ENCODE data around the gene VIPR2. TPM values are rescaled to one million over a fixed set of nuclear protein-coding genes. Genes with fewer than 3 reads are reported as not detected.

Gene VIPR2
- total RNA-seq, 4 donors from 2014 or later, result 9.3 to 16.6 (median 12.1) TPM

DNA sequence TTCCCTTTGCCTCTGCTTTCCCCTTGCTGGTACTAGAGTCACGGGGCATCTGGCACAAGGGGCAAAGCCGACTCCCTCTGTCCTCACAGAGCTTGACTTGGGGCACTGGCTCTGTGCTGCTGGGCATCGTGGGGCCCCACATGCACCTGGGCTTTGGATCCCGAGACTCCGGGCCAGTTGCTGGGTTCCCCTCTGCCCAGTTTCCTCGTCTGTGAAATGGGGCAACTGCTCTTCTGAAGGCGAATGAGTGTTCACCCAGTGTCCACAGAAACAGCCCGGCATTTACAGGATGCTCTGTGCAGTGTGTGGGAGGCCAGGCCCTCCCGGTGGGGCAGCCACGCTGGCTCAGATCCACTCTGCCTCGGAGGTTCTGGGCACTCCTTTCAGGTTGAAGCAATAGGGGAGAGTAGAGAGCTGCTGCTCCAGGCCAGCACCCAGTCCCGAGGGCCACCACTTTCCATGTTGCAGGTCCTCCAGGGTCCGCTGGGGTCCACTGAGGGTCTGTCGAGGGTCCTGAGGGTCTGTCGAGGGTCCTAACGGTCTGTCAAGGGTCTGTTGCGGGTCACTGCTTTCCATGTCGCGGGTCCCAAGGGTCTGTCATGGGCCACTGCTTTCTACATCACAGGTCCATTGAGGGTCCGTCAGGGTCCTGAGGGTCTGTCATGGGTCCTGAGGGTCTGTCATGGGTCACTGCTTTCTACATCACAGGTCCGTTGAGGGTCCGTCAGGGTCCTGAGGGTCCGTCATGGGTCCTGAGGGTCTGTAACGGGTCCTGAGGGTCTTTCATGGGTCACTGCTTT lies 103.6 kb downstream of the VIPR2 start:
- Histone ChIP-seq H3K4me1 (peaks cover 0 to 10% (median 2%) of the 10 kb centered on the region in 4 donors), H3K4me3 (no peak overlapping the region), H3K27me3 (peaks cover 0 to 12% (median 0%) of the 10 kb centered on the region in 4 donors), H3K36me3 (peaks cover 0 to 17% (median 3%) of the 10 kb centered on the region in 4 donors), H3K27ac (replicated peaks in 1 of 4) (no peak overlapping the region), H3K9me3 (peaks cover 0 to 3% (median 0%) of the 10 kb centered on the region in 4 donors)
- intact Hi-C loops (cut with DNase I), result no loop called here
- WGBS, result 90% methylated on average over 17 of the region's 24 CpGs
- peak; percentile 87 for DNase-seq (ENCODE audit: extremely low spot score)
- TF ChIP-seq, protein P1, sequence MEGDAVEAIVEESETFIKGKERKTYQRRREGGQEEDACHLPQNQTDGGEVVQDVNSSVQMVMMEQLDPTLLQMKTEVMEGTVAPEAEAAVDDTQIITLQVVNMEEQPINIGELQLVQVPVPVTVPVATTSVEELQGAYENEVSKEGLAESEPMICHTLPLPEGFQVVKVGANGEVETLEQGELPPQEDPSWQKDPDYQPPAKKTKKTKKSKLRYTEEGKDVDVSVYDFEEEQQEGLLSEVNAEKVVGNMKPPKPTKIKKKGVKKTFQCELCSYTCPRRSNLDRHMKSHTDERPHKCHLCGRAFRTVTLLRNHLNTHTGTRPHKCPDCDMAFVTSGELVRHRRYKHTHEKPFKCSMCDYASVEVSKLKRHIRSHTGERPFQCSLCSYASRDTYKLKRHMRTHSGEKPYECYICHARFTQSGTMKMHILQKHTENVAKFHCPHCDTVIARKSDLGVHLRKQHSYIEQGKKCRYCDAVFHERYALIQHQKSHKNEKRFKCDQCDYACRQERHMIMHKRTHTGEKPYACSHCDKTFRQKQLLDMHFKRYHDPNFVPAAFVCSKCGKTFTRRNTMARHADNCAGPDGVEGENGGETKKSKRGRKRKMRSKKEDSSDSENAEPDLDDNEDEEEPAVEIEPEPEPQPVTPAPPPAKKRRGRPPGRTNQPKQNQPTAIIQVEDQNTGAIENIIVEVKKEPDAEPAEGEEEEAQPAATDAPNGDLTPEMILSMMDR (IDR thresholded peaks at IDR 0.05), result no peak
- TF ChIP-seq POLR2A (IDR thresholded peaks at IDR 0.05; ENCODE audit: low read depth) (no peak), EP300 (IDR thresholded peaks at IDR 0.05) (no peak), POLR2AphosphoS5 (IDR thresholded peaks at IDR 0.05) (no peak)

DNA sequence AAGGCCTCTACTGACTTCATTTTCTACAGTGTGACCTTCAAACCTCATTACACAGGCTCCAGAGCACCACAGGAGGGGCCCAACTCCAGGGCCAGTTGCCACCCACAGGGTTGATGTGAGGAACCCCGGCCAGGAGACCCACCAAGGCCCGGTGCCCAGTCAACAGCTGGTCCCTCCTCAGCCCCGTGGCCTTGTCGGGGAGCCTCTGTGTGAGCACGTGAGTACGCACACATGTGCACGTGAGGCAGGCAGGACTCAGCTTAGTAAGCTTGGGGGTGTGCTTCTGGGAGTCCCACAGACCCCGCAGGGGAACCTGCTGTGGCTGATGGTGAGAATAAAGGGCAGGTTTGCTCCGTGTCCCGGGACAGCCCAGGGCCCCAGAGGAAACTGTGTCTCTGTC lies 104.5 kb downstream of the VIPR2 start:
- 100% methylated on average over 1 of the region's 10 CpGs for WGBS
- intact Hi-C loops (cut with DNase I), result no loop called here
- no peak for TF ChIP-seq POLR2A (IDR thresholded peaks at IDR 0.05; ENCODE audit: low read depth)
- TF ChIP-seq, protein P1 (IDR thresholded peaks at IDR 0.05), result no peak
- no peak for TF ChIP-seq POLR2AphosphoS5 (IDR thresholded peaks at IDR 0.05)
- TF ChIP-seq EP300 (IDR thresholded peaks at IDR 0.05), result no peak

DNA sequence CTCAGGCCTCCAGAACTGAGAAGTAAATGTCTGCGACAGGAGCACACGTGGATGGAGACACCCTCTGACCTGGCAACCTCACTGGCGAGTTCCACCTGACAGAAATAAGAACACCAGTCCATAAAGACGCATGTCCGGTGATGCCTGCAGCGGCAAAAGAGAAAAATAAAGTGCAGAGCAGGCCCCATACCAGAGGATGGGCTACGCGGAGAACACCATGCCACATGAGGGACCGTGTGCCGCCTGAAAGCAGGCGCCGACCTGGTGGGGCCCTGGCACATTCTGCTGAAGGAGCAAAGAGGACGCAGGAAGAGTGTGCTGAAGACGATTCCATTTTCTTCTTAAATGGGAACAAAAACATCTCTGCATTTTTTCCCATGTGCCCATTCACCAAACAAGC lies 105.0 kb downstream of the VIPR2 start:
- no peak for TF ChIP-seq POLR2AphosphoS5 (IDR thresholded peaks at IDR 0.05)
- no peak for TF ChIP-seq EP300 (IDR thresholded peaks at IDR 0.05)
- no peak for TF ChIP-seq POLR2A (IDR thresholded peaks at IDR 0.05; ENCODE audit: low read depth)
- Histone ChIP-seq H3K27ac (replicated peaks in 1 of 4) (no peak overlapping the region), H3K36me3 (peaks cover 0 to 29% (median 6%) of the 10 kb centered on the region in 4 donors), H3K4me3 (no peak overlapping the region), H3K4me1 (peaks cover 0 to 10% (median 2%) of the 10 kb centered on the region in 4 donors), H3K27me3 (peaks cover 0 to 12% (median 0%) of the 10 kb centered on the region in 4 donors), H3K9me3 (peaks cover 0 to 3% (median 0%) of the 10 kb centered on the region in 4 donors)
- WGBS, result 93% methylated on average over 14 of the region's 14 CpGs
- DNase-seq (ENCODE audit: extremely low spot score), result no peak
- intact Hi-C loops (cut with DNase I), result loop anchor here (10.0 kb wide), 1 partner anchor 105 kb away; the partner anchor contains the start of gene VIPR2

More for the DNA sequence above, 104.5 kb downstream of the VIPR2 start:
- peaks cover 0 to 3% (median 0%) of the 10 kb centered on the region in 4 donors for H3K9me3 ChIP-seq
- peaks cover 0 to 12% (median 0%) of the 10 kb centered on the region in 4 donors for H3K27me3 ChIP-seq
- H3K27ac ChIP-seq (replicated peaks in 1 of 4), result no peak overlapping the region
- peaks cover 0 to 24% (median 5%) of the 10 kb centered on the region in 4 donors for H3K36me3 ChIP-seq
- H3K4me3 ChIP-seq, result no peak overlapping the region
- peaks cover 0 to 10% (median 2%) of the 10 kb centered on the region in 4 donors for H3K4me1 ChIP-seq
- DNase-seq (ENCODE audit: extremely low spot score), result no peak

DNA sequence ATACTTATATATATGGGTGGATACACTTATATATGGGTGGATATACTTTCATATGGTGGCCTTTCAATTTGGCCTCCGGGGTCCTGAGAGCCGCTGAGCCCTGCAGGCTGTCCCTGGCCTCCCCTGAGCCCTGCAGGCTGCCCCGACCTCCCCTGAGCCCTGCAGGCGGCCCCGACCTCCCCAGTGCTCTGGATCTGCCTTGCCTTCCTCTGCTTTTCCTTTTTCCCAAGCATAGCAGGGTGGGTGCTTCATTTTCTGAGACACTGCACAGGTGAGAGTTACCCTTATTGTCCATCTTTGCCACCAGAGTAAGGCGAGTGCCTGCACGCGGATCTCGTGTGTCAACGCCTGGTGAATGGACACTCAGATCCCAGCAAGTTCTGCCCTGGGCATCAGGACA lies 106.6 kb downstream of the VIPR2 start:
- Histone ChIP-seq H3K27ac (replicated peaks in 1 of 4) (no peak overlapping the region), H3K27me3 (peaks cover 0 to 12% (median 0%) of the 10 kb centered on the region in 4 donors), H3K4me3 (no peak overlapping the region), H3K36me3 (peaks cover 0 to 40% (median 9%) of the 10 kb centered on the region in 4 donors), H3K9me3 (no peaks in the 10 kb centered on the region), H3K4me1 (peaks cover 0 to 10% (median 2%) of the 10 kb centered on the region in 4 donors)
- TF ChIP-seq, protein P1 (IDR thresholded peaks at IDR 0.05), result no peak
- no peak for TF ChIP-seq EP300 (IDR thresholded peaks at IDR 0.05)
- no peak for TF ChIP-seq POLR2A (IDR thresholded peaks at IDR 0.05; ENCODE audit: low read depth)
- no peak for TF ChIP-seq POLR2AphosphoS5 (IDR thresholded peaks at IDR 0.05)
- 82% methylated on average over 10 of the region's 10 CpGs for WGBS
- no peak for DNase-seq (ENCODE audit: extremely low spot score)
- intact Hi-C loops (cut with DNase I), result loop anchor here (10.0 kb wide), 1 partner anchor 107 kb away; the partner anchor contains the start of gene VIPR2
